ENCODE data around the gene DCN.

DCN gene

GRCh38 chr12:91108196-91108755 is 74.3 kb downstream of the DCN start:
- no peak overlapping the region for H3K27ac Mint-ChIP-seq
- H3K36me3 Mint-ChIP-seq (ENCODE audit: low read depth) = no peaks in the 10 kb centered on the region
- H3K27me3 Mint-ChIP-seq = peaks cover 3% of the 10 kb centered on the region
- no peak overlapping the region for H3K4me3 Mint-ChIP-seq
- H3K4me1 Mint-ChIP-seq (ENCODE audit: low read depth) = no peaks in the 10 kb centered on the region
- no peaks in the 10 kb centered on the region for H3K9me3 Mint-ChIP-seq

DNA sequence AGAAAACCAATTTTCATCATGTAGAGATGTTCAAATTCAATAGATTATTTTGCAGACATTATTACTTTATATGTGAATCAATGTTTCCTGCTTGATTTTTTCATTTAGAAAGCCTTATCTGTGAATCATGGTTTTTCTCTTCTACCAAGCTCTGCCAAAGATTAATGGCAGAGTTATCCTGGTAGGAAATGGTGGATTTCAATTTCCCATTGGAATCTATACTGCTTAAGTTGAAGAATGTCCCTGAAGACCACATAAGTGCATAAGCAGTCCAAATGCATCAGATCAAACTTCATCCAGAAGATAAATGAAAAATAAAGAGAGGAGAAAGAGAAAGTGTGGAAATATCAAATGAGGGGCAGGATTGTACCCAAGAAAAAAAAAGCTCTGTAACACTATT is 76.3 kb downstream of the DCN start:
- Mint-ChIP-seq H3K36me3 (ENCODE audit: low read depth) (no peaks in the 10 kb centered on the region), H3K4me3 (no peak overlapping the region), H3K9me3 (no peaks in the 10 kb centered on the region), H3K4me1 (ENCODE audit: low read depth) (no peaks in the 10 kb centered on the region), H3K27me3 (peaks cover 3% of the 10 kb centered on the region), H3K27ac (no peak overlapping the region)

- peaks cover 3% of the 10 kb centered on the region for H3K27me3 Mint-ChIP-seq
- no peaks in the 10 kb centered on the region for H3K36me3 Mint-ChIP-seq (ENCODE audit: low read depth)
- H3K4me3 Mint-ChIP-seq = no peak overlapping the region
- H3K9me3 Mint-ChIP-seq = no peaks in the 10 kb centered on the region
- no peaks in the 10 kb centered on the region for H3K4me1 Mint-ChIP-seq (ENCODE audit: low read depth)
- H3K27ac Mint-ChIP-seq = no peak overlapping the region
These were observed 76.8 kb downstream of the DCN start for GRCh38 chr12:91105807-91106206.

DNA sequence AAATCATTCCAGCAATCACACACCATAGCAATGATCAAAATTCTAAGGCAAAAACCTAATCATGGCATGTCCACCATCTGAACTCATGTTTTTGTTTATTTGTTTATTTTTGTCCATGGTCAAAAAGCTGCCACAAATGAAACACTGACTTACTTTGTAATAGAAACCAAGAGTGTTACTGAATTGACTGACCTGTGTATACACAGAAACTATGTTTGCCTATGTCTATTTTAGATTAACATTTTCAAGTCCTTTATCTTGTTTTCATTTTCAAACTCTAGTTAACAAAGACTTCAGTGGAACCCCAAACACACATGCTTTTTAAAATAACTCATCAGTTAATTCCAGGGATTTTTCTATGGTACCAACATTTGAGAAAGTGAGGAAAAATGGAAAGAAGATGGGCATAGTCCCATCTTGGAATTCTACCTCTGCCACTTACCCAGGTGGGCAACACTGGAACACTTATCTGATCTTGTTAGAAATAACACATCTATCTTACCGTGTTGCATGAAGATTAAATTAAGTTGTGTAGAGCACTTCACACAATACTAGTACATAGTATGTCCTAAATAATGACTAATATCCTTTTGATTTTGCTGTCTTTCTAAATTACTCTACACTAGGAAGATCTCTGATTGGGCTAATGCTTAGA is 77.7 kb downstream of the DCN start:
- Mint-ChIP-seq H3K27ac (no peak overlapping the region), H3K9me3 (no peaks in the 10 kb centered on the region), H3K4me3 (no peak overlapping the region), H3K27me3 (peaks cover 3% of the 10 kb centered on the region), H3K4me1 (ENCODE audit: low read depth) (no peaks in the 10 kb centered on the region), H3K36me3 (ENCODE audit: low read depth) (no peaks in the 10 kb centered on the region)

- H3K36me3 Mint-ChIP-seq (ENCODE audit: low read depth) = no peaks in the 10 kb centered on the region
- H3K4me1 Mint-ChIP-seq (ENCODE audit: low read depth) = no peaks in the 10 kb centered on the region
- no peaks in the 10 kb centered on the region for H3K9me3 Mint-ChIP-seq
- H3K27me3 Mint-ChIP-seq = no peaks in the 10 kb centered on the region
- no peak overlapping the region for H3K4me3 Mint-ChIP-seq
- H3K27ac Mint-ChIP-seq = no peak overlapping the region
These were observed 79.0 kb downstream of the DCN start for GRCh38 chr12:91103624-91104023.

DNA sequence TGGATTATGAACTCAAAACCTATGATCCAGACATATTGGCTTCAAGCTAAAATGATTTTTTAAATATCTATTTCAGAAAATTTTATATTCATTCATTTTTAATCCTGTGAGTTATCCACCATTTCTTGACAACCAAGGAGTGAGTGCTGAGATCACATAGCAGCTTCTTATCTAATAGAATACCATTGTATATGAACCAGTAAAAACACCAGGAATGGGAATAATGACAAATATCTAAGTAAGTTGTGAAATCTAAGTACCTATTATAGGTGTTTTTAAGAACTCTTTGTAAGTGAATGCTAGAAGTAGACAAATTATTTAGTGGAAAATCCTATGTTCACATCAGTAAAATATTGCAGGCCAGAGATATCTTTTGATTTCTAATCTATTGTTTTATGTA is 79.5 kb downstream of the DCN start:
- H3K36me3 Mint-ChIP-seq (ENCODE audit: low read depth) = no peaks in the 10 kb centered on the region
- no peak overlapping the region for H3K4me3 Mint-ChIP-seq
- H3K9me3 Mint-ChIP-seq = no peaks in the 10 kb centered on the region
- peaks cover 3% of the 10 kb centered on the region for H3K4me1 Mint-ChIP-seq (ENCODE audit: low read depth)
- H3K27me3 Mint-ChIP-seq = no peaks in the 10 kb centered on the region
- H3K27ac Mint-ChIP-seq = no peak overlapping the region

- H3K9me3 Mint-ChIP-seq = no peaks in the 10 kb centered on the region
- H3K4me3 Mint-ChIP-seq = no peak overlapping the region
- peaks cover 3% of the 10 kb centered on the region for H3K4me1 Mint-ChIP-seq (ENCODE audit: low read depth)
- no peak overlapping the region for H3K27ac Mint-ChIP-seq
- H3K27me3 Mint-ChIP-seq = no peaks in the 10 kb centered on the region
- no peaks in the 10 kb centered on the region for H3K36me3 Mint-ChIP-seq (ENCODE audit: low read depth)
These were observed 81.7 kb downstream of the DCN start for GRCh38 chr12:91100906-91101305.

- H3K4me3 Mint-ChIP-seq = no peak overlapping the region
- no peaks in the 10 kb centered on the region for H3K36me3 Mint-ChIP-seq (ENCODE audit: low read depth)
- H3K27me3 Mint-ChIP-seq = no peaks in the 10 kb centered on the region
- H3K27ac Mint-ChIP-seq = no peak overlapping the region
- H3K9me3 Mint-ChIP-seq = no peaks in the 10 kb centered on the region
- H3K4me1 Mint-ChIP-seq (ENCODE audit: low read depth) = peaks cover 3% of the 10 kb centered on the region
These were observed 82.8 kb downstream of the DCN start for GRCh38 chr12:91099836-91100235.

GRCh38 chr12:91099341-91099740 is 83.3 kb downstream of the DCN start:
- H3K27me3 Mint-ChIP-seq = no peaks in the 10 kb centered on the region
- H3K36me3 Mint-ChIP-seq (ENCODE audit: low read depth) = no peaks in the 10 kb centered on the region
- H3K4me1 Mint-ChIP-seq (ENCODE audit: low read depth) = peaks cover 3% of the 10 kb centered on the region
- no peaks in the 10 kb centered on the region for H3K9me3 Mint-ChIP-seq
- H3K4me3 Mint-ChIP-seq = no peak overlapping the region
- H3K27ac Mint-ChIP-seq = no peak overlapping the region

GRCh38 chr12:91098941-91099340 is 83.7 kb downstream of the DCN start:
- no peaks in the 10 kb centered on the region for H3K9me3 Mint-ChIP-seq
- H3K27ac Mint-ChIP-seq = no peak overlapping the region
- peaks cover 3% of the 10 kb centered on the region for H3K4me1 Mint-ChIP-seq (ENCODE audit: low read depth)
- H3K4me3 Mint-ChIP-seq = no peak overlapping the region
- H3K27me3 Mint-ChIP-seq = no peaks in the 10 kb centered on the region
- H3K36me3 Mint-ChIP-seq (ENCODE audit: low read depth) = no peaks in the 10 kb centered on the region

- Mint-ChIP-seq H3K9me3 (no peaks in the 10 kb centered on the region), H3K36me3 (ENCODE audit: low read depth) (no peaks in the 10 kb centered on the region)
These were observed 84.2 kb downstream of the DCN start for GRCh38 chr12:91098461-91098860.

GRCh38 chr12:91094957-91095356 is 87.7 kb downstream of the DCN start:
- H3K4me1 Mint-ChIP-seq (ENCODE audit: low read depth) = peaks cover 3% of the 10 kb centered on the region
- no peaks in the 10 kb centered on the region for H3K36me3 Mint-ChIP-seq (ENCODE audit: low read depth)
- H3K4me3 Mint-ChIP-seq = no peak overlapping the region
- H3K27ac Mint-ChIP-seq = no peak overlapping the region
- peaks cover 5% of the 10 kb centered on the region for H3K27me3 Mint-ChIP-seq
- H3K9me3 Mint-ChIP-seq = peaks cover 12% of the 10 kb centered on the region

More at GRCh38 chr12:91098461-91098860, 84.2 kb downstream of the DCN start:
- H3K27ac Mint-ChIP-seq = no peak overlapping the region
- no peak overlapping the region for H3K4me3 Mint-ChIP-seq
- H3K4me1 Mint-ChIP-seq (ENCODE audit: low read depth) = peaks cover 3% of the 10 kb centered on the region
- peaks cover 3% of the 10 kb centered on the region for H3K27me3 Mint-ChIP-seq

- Mint-ChIP-seq H3K36me3 (ENCODE audit: low read depth) (no peaks in the 10 kb centered on the region), H3K4me3 (no peak overlapping the region), H3K27ac (no peak overlapping the region), H3K9me3 (peaks cover 19% of the 10 kb centered on the region), H3K27me3 (peaks cover 5% of the 10 kb centered on the region), H3K4me1 (ENCODE audit: low read depth) (peaks cover 3% of the 10 kb centered on the region)
These were observed 88.5 kb downstream of the DCN start for GRCh38 chr12:91094032-91094662.

DNA sequence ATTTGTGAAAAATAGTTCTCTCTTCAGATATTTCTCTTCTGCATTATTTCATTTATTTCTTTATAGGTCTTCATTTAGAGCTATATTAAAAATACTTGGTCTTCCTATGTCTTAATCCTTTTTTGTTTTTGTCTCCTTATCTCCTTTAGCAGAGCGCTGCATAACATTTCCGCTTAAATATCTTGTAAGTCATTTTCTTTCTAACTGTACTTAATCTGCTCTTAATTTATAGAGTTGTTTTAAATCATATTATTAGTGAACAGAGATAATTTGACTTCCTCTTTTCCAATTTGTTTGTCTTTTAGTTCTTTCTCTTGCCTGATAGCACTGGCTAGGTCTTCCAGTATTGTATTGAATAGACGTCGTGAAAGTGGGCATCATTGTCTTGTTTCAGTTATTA is 89.3 kb downstream of the DCN start:
- H3K27me3 Mint-ChIP-seq = peaks cover 5% of the 10 kb centered on the region
- H3K4me3 Mint-ChIP-seq = no peak overlapping the region
- no peaks in the 10 kb centered on the region for H3K36me3 Mint-ChIP-seq (ENCODE audit: low read depth)
- no peak overlapping the region for H3K27ac Mint-ChIP-seq
- H3K4me1 Mint-ChIP-seq (ENCODE audit: low read depth) = peaks cover under 1% of the 10 kb centered on the region
- peaks cover 26% of the 10 kb centered on the region for H3K9me3 Mint-ChIP-seq

DNA sequence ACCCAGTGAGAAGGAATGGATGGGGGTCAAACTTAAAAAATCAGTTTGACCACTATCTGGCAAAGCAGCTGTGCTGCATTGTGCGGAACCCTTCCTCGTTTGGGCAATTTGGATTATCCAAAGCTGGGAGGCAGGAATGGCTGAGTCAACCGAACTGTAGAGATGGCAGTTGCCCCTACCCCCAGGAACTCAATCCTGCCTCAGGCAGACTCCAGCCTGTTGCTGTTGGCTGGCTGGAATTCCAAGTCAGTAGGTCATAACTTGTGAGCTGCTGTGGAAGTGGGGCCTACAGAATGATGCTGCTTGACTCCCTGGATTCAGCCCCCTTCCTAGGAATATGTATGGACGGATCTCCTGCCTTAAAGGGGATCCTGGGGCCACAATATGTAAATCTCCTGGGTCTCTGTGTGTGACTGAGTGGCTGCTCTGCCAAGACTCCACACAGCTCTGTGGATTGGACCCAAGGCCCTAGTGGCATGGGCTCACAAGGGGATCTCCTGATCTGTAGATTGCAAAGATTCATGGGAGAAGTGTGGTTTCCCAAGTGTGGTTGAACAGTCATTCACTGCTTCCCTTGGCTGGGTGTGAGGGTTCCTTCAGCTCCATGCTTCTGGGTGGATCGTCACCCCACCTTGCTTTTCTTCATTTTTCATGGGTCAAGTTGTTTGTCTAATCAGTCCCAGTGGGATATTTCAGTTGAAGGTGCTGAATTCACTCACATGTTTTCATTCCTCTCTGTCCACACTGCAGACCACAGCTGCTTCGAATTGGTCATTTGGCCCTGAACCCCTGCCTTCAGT is 90.5 kb downstream of the DCN start:
- peaks cover 26% of the 10 kb centered on the region for H3K9me3 Mint-ChIP-seq
- H3K4me3 Mint-ChIP-seq = no peak overlapping the region
- H3K27ac Mint-ChIP-seq = no peak overlapping the region
- H3K36me3 Mint-ChIP-seq (ENCODE audit: low read depth) = no peaks in the 10 kb centered on the region
- H3K4me1 Mint-ChIP-seq (ENCODE audit: low read depth) = no peaks in the 10 kb centered on the region
- peaks cover 5% of the 10 kb centered on the region for H3K27me3 Mint-ChIP-seq

Measured in stimulated activated naive CD8-positive, alpha-beta T cell treated with anti-CD3 and anti-CD28 coated beads, Interleukin-15, Interleukin-2, amounts not matched to agents 100 ng/mL and 50 ng/mL, for 24 hours (primary cell).